ENCODE results near the gene CCNT1.
"Not testable (repeated sequence)": the region's sequence is repeated elsewhere in the genome, so short reads cannot be mapped to it uniquely, and the experiment has no call there.

The CCNT1 gene

DNA sequence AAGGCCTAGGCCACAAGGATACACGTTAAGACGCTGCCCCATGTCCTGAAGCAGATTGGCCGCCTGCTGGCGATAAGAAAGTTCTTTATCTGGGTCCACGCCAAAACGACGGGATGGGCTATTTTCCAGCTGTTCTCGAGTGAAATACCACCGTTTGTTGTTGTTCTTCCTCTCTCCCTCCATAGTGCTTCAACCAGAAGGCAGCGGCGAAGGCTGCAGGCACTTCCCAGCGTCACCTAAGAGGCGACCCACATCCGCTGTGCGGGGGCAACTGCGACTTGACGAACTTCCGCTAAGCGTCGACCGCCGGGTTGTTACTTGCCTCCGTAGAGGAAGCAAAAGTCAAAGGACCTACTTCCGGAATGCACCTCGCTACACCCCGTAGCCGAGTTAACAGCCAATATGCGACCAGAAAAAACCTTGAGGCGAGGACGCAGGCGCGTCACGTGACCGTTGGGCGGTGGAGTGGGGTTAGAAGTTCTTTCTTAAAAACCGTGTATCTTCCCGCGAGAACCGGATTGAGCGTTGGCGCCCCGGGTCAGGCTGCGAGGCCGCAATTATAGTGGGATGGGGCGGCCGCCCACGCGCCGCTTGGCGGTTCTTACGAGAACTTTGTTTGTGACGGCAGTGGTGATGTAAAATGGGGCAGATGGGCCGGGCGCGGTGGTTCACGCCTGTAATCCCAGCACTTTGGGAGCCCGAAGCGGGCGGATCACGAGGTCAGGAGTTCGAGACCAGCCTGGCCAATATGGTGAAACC, at the start of gene CCNT1:
CCNT1 (minus strand) TSS at position 215 of the 759 bp plus-strand sequence; CDS start at position 183, 32 bp downstream.
- DNase-seq (ENCODE audit: low spot score), result peak; percentile 100

DNA sequence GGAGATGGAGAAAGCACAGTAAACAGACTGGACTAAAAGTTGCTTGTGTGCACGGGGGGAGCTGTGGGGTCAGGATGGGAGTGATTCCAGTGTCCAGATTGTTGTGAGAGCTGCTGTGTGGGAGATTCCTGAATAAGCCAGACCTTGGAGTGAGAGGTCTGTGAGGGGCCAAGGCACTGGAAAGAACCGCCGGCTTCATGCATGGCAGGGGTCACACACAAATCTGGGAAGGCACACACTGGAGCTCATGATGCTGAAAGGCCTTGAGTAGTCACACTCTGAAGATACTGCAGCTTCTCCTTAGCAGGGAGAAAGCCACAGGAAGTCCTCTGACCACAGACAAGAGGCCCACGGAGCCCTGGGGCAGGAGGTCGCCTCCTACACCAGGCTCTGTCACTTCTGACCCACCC, 49.3 kb upstream of the CCNT1 start:
- no peak for DNase-seq (ENCODE audit: low spot score)

DNA sequence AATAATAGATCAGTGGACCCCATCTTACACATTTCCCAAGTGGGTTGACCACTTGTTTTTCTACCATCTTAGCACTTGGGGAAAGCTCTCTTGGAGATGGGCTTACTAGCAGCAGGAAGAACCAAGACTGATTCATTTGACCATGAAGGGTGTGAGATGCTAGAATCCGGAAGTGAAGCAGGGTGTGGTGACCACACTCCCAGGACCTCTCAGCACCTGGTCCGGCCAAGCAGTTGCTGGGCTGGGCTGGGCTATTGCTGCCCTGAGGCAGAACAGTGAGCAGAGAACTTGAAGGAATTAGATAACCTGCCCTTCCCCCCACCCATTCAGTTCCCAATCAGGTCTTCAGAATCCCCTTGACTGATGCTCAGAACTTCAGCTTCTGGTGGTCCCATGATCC, 48.0 kb upstream of the CCNT1 start:
- no peak for DNase-seq (ENCODE audit: low spot score)

DNA sequence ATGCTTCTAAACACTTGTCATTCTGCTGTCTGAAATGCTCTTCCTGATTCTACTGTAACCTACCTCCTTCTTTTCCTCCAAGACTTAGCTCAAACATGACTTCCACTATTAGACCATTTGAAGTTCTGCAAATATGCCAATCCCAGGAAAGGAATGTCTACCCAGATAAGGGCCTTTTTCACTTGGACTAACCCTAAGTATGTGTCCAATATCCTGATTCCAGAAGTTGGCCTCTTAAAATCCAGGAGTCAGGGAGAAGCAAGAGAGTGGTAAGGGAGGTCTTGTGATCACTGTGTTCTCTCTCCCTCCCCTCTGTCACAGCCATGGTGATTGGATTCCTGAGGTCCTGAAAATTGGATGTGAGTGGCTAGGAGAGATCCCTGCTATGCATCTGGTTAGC, 42.2 kb upstream of the CCNT1 start:
- DNase-seq (ENCODE audit: low spot score), result no peak

DNA sequence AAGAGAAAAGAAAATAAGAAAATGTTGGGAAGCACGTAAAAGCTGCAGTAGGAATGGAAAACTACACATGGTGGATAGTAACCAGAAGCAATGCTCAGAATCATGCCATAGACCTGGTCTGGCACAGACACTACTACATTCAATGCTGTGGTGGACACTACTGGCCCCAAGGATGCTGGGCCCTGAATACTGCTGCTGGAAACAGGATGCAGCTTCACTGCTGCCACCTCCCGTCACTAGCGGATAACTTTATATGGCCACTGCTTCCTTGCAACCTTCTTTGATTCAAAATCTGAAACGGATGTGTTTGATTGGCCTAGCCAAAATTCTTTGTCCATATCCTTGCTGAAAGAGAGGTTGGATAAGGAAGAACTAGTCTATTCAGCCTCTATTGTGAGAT, 41.7 kb upstream of the CCNT1 start:
- DNase-seq (ENCODE audit: low spot score), result no peak

DNA sequence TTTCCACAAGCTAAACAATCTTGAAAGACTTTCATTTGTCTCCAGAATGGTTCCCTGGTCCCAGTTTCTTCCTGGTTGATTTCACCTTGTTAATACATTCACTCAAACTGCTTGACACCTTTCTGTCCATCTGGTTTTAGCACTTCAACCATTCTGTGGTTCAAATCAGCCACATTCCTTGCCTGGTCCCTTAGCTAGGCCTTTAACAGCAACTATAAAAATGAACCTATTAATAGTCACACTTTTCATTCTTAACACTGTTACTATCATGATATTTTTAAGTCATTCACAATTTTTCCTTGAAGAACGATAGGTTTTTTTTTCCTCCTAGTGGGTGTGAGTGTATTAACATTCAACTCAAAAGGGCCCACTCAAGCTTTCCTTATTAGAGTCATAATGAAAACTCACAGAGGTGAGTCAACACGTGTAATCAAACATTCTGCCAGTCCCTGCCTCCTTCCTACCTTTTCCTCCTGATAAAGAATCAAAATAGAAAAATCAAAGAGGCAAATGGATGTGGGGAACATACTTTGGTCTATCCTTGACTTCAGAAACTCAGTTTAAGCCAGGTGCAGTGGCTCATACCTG, 34.4 kb upstream of the CCNT1 start:
- DNase-seq (ENCODE audit: low spot score), result no peak

DNA sequence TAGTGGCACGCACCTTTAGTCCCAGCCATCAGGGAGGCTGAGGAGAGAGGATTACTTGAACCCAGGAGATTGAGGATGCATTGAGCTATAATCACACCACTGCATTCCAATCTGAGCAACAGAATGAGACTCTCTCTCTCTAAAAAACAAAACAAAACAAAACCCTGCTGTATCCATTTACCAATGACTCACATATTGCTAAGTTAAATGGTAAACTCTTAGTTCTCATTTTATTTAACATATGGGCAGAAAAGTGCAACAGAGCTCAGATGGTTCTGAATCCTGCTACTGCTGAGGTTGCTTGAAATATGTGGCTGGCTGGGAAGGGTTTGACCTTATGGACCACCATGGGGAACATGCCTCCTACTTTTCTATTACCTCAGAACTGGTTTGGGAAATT, 33.7 kb upstream of the CCNT1 start:
- DNase-seq (ENCODE audit: low spot score), result no peak

DNA sequence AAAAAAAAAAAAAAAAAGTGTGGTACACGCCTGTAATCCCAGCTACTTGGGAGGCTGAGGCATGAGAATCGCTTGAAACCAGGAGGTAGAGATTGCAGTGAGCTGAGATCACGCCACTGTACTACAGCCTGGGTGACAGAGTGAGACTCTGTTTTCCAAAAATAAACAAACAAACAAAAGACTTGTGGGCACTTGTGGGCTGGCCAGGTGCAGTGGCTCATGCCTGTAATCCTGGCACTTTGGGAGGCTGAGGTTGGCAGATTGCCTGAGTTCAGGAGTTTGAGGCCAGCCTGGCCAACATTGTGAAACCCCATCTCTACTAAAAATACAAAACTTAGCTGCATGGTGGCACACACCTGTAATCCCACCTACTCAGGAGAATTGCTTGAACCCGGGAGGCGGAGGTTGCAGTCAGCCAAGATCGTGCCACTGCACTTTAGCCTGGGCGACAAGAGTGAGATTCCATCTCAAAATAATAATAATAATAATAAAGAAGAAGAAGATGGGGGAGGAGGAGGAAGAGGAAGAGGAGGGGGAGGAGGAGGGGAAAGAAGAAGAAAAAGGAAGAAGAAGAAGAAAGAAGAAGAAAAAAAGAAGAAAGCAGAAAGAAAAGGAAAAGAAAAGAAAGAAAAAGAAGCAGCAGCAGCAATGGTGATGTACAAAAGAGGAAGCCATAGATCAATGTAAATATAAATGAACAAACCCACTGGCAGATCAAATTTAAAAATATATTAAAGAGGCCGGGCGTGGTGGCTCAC, 27.9 kb upstream of the CCNT1 start:
- DNase-seq (ENCODE audit: low spot score), result no peak

DNA sequence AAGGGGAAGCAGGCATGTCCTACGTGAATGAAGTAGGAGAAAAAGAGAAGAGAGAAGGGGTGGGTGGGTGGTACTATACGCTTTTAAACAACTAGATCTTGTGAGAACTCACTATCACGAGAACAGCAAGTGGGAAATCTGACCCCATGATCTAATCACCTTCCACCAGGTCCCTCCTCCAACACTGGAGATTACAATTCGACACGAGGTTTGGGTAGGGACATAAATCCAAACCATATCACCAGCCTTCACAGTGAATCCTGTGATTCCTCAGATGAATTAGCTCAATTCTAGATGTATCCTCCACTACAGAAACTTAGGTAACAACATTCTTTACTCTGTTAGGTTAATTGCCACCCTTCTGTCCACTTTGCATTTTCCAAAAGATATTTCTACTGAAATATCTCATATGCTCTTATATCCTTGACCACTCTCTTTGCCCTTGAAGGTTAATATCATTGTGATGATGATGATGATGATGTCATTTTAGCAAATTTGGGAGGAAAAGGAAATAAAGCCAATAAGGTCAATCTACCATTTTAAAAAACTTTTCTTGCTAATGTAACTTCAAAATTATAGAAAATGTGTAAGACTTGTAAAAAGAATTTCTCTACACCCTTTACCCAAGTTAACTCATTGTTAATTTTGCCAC, 23.2 kb upstream of the CCNT1 start:
- no peak for DNase-seq (ENCODE audit: low spot score)

DNA sequence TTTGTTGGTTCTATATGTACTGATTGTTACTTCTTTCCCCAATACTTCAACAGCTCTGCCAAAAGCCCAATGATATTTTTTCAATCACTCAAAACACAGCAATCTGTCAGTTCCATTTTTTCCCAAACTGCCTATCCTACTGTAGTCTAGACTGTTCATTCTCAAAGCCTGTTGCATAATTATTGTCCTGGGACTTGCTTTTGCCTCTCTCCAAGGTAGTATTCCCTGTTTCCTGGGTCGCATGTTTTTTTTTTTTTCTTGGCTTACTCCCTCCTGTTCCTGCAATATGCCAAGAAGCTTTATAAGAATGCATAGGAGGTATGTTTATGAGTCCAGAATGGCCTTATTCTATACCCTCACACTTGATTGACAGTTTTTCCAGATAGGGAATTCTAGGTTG, 19.9 kb upstream of the CCNT1 start:
- DNase-seq (ENCODE audit: low spot score), result no peak

DNA sequence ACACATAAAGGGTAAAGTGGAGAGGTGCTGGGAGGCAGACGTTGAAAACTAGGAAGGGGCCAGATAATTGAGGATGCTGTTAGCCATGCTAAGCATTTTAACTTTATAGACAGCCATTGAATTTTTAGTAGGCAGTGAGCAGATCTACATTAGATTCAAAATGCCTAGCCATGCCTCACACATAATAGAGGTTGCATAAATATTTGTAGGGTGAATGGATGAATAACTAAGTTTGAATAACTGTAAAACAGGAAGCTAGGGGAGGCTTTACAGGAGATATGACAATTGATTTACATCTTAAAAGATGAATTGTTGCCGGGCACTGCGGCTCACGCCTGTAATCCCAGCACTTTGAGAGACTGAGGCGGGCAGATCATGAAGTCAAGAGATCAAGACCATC, 12.3 kb upstream of the CCNT1 start:
- DNase-seq (ENCODE audit: low spot score), result no peak

DNA sequence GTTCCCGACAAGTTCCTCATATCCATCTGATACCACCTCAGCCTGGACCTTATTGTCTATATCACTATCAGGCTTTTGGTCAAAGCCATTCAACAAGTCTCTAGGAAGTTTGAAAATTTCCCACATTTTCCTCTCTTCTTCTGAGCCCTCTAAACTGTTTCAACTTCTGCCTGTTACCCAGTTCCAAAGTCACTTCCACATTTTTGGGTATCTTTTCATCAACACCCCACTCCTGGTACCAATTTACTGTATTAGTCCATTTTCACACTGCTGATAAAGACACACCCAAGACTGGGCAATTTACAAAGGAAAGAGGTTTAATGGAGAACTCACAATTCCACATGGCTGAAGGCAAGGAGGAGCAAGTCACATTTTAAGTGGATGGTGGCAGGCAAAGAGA, 4.2 kb upstream of the CCNT1 start:
- DNase-seq (ENCODE audit: low spot score), result not testable (repeated sequence)

DNA sequence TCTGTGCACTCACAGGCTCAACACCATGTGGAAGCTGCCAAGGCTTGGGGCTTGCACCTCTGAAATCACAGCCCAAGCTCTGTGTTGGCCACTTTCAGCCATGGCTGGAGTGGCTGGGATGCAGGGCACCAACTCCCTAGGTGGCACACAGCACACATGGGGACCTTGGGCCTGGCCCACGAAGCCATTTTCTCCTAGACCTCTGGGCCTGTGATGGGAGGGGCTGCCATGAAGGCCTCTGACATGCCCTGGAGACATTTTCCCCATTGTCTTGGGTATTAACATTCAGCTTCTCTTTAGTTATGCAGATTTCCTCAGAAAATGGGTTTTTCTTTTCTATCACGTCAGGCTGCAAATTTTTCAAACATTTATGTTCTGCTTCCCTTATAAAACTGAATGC, 3.7 kb upstream of the CCNT1 start:
- not testable (repeated sequence) for DNase-seq (ENCODE audit: low spot score)

DNA sequence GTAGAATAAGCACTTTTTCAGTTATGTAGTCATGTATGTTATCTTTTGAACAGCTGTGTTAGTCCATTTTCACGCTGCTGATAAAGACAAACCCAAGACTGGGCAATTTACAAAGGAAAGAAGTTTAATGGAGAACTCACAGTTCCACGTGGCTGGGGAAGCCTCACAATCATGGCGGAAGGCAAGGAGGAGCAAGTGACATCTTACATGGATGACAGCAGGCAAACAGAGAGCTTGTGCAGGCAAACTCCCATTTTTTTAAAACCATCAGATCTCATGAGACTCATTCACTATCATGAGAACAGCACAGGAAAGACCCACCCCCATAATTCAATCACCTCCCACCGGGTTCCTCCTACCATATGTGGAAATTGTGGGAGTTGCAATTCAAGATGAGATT, 2.5 kb upstream of the CCNT1 start:
- not testable (repeated sequence) for DNase-seq (ENCODE audit: low spot score)

DNA sequence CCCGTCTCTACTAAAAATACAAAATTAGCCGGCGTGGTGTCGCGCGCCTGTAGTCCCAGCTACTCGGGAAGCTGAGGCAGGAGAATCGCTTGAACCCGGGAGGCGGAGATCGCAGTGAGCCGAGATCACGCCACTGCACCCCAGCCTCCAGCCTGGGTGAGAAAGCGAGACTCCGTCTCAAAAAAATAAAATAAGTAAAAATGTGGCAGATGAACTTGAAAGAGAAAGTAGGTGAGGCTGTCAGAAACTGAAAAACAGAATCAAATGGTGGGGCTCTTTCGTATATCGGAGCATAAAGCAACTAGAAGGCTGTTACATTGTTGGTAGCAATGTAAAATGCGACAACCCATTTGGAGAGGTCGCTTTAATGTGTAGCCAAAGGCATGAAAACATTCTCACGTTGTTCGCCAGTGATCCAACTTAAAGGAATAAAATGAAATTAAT, 767 bp upstream of the CCNT1 start:
- DNase-seq (ENCODE audit: low spot score), result peak; percentile 13

DNA sequence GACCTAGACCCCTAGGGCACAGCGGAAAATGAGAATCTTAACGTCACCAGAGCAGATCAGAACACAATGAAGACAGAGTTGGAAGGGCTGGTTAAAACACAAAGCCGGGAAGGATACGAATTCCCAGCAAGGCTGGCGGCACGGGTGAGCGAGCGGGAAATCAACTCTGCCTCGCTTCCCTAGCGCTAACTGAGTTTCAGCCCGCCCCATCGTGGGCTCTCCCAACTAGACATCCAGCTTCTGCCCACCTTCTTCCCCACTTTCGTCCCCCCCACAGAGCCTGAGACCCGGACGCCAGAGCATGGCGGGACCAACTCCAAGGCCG, 377 bp downstream of the CCNT1 start:
- DNase-seq (ENCODE audit: low spot score), result no peak

DNA sequence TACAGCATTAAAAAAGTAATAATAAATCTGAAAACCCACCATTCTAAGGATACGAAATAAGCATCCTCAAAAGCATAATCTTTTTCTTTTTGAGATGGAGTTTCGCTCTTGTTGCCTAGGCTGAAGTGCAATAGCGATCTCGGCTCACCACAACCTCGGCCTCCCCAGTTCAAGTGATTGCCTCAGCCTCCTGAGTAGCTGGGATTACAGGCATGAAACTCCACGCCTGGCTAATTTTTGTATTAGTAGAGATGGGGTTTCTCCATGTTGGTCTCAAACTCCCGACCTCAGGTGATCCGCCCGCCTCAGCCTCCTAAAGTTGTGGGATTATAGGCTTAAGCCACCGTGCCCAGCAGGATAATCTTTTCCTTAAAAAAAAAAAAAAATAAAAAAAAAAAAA, 4.3 kb downstream of the CCNT1 start:
- DNase-seq (ENCODE audit: low spot score), result no peak

DNA sequence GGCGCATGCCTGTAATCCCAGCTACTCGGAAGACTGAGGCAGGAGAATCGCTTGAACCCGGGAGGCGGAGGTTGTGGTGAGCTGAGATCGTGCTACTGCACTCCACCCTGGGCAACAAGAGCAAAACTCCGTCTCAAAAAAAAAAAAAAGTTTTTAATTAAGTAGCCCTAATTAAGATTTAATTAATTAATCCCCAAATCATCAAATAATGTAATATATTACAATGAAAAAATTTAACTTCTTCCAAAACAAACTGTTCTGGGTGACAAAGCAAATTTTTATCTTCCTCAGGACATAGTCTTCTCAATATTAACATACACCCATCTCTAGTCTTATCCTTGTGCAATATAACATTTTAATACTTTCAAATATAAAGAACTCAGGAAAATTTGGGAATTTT, 17.7 kb downstream of the CCNT1 start:
- DNase-seq (ENCODE audit: low spot score), result not testable (repeated sequence)

DNA sequence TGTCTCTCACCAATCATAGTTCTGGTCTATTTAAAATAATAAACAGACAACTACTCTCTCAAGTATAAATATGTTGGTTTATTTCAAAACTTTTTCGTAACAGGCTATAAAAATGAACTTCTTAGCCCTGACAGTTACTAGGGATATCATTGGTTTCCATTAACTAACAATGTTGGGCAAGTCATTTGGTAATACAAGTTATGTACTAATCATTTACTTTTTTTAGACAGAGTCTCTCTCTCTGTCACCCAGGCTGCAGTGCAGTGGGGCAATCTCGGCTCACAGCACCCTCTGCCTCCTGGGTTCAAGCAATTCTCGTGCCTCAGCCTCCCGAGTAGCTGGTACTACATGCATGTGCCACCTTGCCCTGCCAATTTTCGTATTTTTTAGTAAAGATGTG, 19.9 kb downstream of the CCNT1 start:
- no peak for DNase-seq (ENCODE audit: low spot score)

DNA sequence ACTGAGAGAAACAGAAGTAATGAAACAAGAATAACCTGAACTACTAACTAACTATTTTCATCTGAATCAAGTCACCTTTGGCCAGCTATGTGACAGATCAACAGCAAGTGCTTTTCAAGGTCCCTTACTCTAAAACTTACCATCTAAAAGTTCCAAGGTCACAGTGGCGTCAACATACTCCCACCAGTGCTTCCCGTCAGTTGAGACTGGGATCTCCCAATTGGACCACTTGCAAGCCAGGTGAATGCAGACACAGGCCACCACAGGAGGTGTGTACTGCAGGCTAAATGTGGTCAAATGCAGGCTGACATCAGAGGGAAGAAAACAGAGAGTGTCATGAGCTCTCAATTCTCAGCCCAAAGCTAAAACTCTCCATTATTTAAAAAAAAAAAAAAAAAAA, 20.6 kb downstream of the CCNT1 start:
- DNase-seq (ENCODE audit: low spot score), result no peak

DNA sequence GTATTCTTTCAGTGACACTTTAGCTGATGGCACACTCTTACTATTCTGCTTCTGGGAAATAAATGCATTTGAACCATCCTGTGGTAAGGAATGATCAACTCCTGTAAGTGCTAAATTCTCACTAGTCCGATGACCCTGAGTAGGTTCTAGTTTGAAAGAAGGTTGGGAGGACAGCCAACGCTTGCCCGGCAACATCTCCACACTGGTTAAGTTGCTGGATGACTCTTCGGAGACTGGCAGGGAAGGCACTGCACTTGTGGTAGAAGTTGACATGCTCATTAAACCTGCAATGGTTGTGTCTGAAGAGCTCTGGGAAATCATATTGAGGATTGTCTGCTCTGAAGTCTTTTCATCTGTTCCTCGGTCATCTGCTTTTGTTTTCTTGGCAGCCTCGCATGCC, 22.5 kb downstream of the CCNT1 start:
- no peak for DNase-seq (ENCODE audit: low spot score)

DNA sequence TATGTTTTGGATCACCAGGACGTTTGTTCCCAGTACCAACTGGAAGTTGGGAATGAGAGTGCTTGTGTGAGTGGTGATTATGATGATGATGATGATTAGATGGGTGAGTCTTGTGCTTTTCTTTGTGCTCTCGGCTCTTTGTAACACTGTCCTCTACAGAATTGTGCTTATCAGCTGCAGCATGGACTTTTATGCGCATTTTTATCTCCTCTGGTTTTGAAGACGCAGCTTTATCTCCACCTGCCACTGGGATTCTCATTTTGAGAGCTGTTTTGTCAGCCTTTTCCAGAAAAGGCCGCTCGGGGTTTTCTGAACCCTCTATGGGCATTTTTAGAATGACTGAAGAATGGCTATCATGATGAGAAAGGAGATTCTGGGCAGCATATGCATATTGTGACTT, 22.9 kb downstream of the CCNT1 start:
- no peak for DNase-seq (ENCODE audit: low spot score)

Measured in cerebellar cortex (tissue), 1 donor.